ENCODE results near the gene C1orf141. TPM values are rescaled to one million over a fixed set of nuclear protein-coding genes. Genes with fewer than 3 reads are reported as not detected.

The C1orf141 gene
- polyA plus RNA-seq, 1 donor (not counting 4 experiments of a cell fraction or from before 2014, with no cell fraction given) = not detected

DNA sequence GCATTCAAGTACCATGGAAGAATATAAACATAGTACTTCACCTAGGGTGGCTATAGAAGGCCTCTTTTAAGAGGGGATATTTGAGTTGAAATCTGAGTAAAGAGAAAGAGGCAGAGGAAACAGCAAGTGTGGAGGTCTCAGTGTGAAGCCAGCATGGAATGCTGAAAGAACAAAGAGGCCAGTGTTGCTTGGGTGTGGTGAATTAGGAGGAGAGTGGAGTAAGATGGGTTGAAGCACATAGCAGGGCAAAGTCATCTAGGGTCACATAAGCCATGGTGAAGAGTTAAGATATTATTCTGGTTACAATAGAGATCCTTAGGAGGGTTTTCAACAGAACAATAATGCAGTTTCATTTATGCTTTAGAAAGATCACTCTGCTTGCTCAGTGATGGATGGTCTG, 37.5 kb downstream of the C1orf141 start:
- Histone ChIP-seq H2AFZ (ENCODE audit: control insufficient read depth, low read length) (no peak overlapping the region), H3K79me2 (ENCODE audit: control insufficient read depth, insufficient read depth, low read length) (no peaks in the 10 kb centered on the region), H4K20me1 (ENCODE audit: control insufficient read depth, extremely low read depth, insufficient read depth, low read length) (no peaks in the 10 kb centered on the region), H3K9ac (ENCODE audit: control insufficient read depth, extremely low read depth, insufficient read depth, low read length) (no peak overlapping the region), H3K27ac (ENCODE audit: control insufficient read depth, insufficient read depth, low read length) (no peak overlapping the region), H3K9me3 (ENCODE audit: control insufficient read depth, low read depth, low read length) (no peaks in the 10 kb centered on the region), H3K9me1 (ENCODE audit: control insufficient read depth, extremely low read depth, insufficient read depth, low read length) (no peaks in the 10 kb centered on the region), H3K4me2 (ENCODE audit: control insufficient read depth, extremely low read depth, insufficient read depth, low read depth, low read length) (no peak overlapping the region), H3K27me3 (ENCODE audit: control insufficient read depth, extremely low read depth, insufficient read depth, low read length) (no peaks in the 10 kb centered on the region), H3K4me1 (ENCODE audit: control insufficient read depth, extremely low read depth, insufficient read depth, low read length) (peaks cover 3% of the 10 kb centered on the region), H3K4me3 (ENCODE audit: control insufficient read depth in 2 of 3, extremely low read depth in 1 of 3, insufficient read depth in 2 of 3, low read depth in 1 of 3, low read length in 3 of 3) (no peak overlapping the region), H3K36me3 (ENCODE audit: control insufficient read depth in 2 of 2, extremely low read depth in 1 of 2, insufficient read depth in 2 of 2, low read length in 2 of 2) (no peaks in the 10 kb centered on the region)
- FAIRE-seq = no peak
- TF ChIP-seq CTCF (optimal IDR thresholded peaks at IDR 0.05 in 1 of 3, IDR thresholded peaks at IDR 0.05 in 1 of 3, conservative IDR thresholded peaks at IDR 0.05 in 1 of 3; ENCODE audit: extremely low read depth in 1 of 3, insufficient read depth in 2 of 3, low read length in 3 of 3) (no peak), EZH2 (IDR thresholded peaks at IDR 0.05; ENCODE audit: low read length) (no peak)
- DNase-seq (ENCODE audit: low read depth, low spot score) = no peak
- dilution Hi-C loops (cut with MboI; ENCODE audit: extremely low pct_ligation_motif_present, low sequenced_read_pairs) = no loop called here

GRCh38 chr1:67094191-67094590, 40.6 kb downstream of the C1orf141 start:
- H3K4me1 ChIP-seq (ENCODE audit: control insufficient read depth, extremely low read depth, insufficient read depth, low read length) = peaks cover 3% of the 10 kb centered on the region
- H4K20me1 ChIP-seq (ENCODE audit: control insufficient read depth, extremely low read depth, insufficient read depth, low read length) = no peaks in the 10 kb centered on the region
- FAIRE-seq (peak; percentile 74), DNase-seq (ENCODE audit: low read depth, low spot score) (no peak)
- H2AFZ ChIP-seq (ENCODE audit: control insufficient read depth, low read length) = no peak overlapping the region
- TF ChIP-seq CTCF (optimal IDR thresholded peaks at IDR 0.05 in 1 of 3, IDR thresholded peaks at IDR 0.05 in 1 of 3, conservative IDR thresholded peaks at IDR 0.05 in 1 of 3; ENCODE audit: extremely low read depth in 1 of 3, insufficient read depth in 2 of 3, low read length in 3 of 3) = no peak
- H3K9ac ChIP-seq (ENCODE audit: control insufficient read depth, extremely low read depth, insufficient read depth, low read length) = no peak overlapping the region
- dilution Hi-C loops (cut with MboI; ENCODE audit: extremely low pct_ligation_motif_present, low sequenced_read_pairs) = no loop called here
- H3K27ac ChIP-seq (ENCODE audit: control insufficient read depth, insufficient read depth, low read length) = no peak overlapping the region
- no peaks in the 10 kb centered on the region for H3K79me2 ChIP-seq (ENCODE audit: control insufficient read depth, insufficient read depth, low read length)
- no peaks in the 10 kb centered on the region for H3K36me3 ChIP-seq (ENCODE audit: control insufficient read depth in 2 of 2, extremely low read depth in 1 of 2, insufficient read depth in 2 of 2, low read length in 2 of 2)
- no peaks in the 10 kb centered on the region for H3K9me3 ChIP-seq (ENCODE audit: control insufficient read depth, low read depth, low read length)
- no peaks in the 10 kb centered on the region for H3K9me1 ChIP-seq (ENCODE audit: control insufficient read depth, extremely low read depth, insufficient read depth, low read length)
- H3K4me3 ChIP-seq (ENCODE audit: control insufficient read depth in 2 of 3, extremely low read depth in 1 of 3, insufficient read depth in 2 of 3, low read depth in 1 of 3, low read length in 3 of 3) = no peak overlapping the region
- H3K4me2 ChIP-seq (ENCODE audit: control insufficient read depth, extremely low read depth, insufficient read depth, low read depth, low read length) = no peak overlapping the region
- H3K27me3 ChIP-seq (ENCODE audit: control insufficient read depth, extremely low read depth, insufficient read depth, low read length) = no peaks in the 10 kb centered on the region
